HG03520 (cell line): ENCODE measurements around the gene PPM1H.

ENCODE experiments used
- ATAC-seq: cut with Tn5 transposase; IDR thresholded peaks from one replicate; pipeline ENCODE4 v1.9.1; 2021; ENCODE audit warnings: mild to moderate bottlenecking, moderate library complexity; ENCODE audit not compliant: unreplicated experiment

PPM1H gene

DNA sequence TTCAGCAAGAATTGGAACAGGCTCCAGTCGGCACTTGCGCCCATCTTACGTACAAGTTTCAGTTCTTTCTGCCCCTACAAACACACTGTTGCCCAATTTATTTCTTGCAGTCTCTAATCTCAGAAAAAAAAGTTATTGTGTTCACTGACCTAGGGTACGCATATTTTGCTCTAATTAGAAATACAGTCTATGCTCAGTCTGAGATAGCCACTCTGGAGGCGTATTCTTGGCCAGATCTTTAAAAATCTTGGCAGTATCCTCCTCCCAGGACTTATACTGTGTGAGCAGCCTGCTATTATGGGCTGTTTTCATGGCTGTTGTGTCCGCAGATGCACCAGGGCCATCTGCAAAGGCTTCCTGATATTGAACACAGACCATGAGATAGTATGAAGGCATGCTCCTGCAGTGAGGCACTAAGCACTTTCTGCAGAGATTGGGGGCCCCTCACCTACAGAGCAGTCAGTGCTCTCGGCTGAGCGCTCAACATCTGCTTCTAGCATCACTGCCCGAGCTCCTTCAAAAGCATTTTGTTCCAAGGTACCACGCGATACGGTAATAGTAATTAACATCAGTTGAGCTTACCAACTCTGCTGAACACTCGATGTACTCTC lies 57.9 kb downstream of the PPM1H start:
- no peak for ATAC-seq

DNA sequence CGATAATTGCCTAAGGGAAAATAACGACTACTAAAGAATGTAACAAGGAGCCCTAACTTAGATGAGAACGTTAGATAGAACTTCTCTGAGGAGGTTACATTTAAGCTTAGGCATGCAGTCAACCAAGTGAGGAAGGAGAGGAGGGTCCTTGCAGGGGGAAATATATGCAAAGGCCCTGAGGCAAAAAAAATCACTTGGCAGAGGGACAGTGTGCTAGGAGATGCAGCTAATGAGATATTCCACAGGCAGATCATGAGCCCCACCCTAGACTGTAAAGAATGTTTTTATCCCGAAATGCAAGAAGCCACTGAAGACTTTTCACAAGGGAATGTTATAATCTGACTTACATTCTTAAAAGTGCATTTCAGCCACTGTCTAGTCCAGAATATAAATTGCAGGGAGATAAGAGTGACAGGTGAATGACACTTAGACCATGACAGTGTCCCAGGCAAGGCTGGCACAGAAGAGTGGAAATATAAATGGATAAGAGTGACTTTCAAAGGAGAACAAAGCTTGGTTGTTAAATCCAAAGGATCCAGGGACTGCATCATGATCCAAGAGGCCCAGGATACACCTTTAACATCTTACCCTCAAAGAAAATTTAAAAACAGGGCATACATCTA lies 61.0 kb downstream of the PPM1H start:
- ATAC-seq: no peak

DNA sequence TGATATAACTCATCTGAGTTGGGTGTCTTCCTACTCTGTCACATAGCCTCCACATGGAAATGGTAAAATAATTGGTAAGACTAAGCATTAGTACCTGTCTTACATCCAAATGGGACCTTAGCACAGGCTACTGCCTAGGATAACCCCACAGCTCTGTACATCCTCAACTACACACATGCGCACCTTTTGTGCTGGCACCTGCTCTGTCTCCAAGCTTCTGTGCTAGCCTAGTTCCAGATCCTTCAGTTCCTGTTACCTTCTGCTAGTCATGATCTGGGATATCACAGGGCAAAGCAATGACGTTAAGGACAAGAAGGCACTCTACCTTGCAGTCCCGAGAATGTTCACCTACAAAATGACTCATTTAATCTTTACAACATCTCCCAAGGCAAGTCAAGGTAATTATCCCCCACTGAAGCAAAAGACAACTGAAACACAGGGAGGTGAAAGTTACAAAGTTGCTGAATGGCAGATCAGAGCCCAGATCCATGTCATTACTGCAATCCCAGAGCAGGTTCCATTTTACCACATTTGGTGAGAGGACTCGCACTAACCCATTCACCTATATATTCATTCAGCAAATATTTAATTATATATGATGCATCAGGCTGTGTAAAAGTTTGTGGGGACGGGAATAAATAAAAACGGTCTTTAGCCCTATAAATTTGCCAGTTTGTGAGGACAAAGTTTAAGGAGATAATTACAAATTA lies 61.7 kb downstream of the PPM1H start:
- no peak for ATAC-seq

DNA sequence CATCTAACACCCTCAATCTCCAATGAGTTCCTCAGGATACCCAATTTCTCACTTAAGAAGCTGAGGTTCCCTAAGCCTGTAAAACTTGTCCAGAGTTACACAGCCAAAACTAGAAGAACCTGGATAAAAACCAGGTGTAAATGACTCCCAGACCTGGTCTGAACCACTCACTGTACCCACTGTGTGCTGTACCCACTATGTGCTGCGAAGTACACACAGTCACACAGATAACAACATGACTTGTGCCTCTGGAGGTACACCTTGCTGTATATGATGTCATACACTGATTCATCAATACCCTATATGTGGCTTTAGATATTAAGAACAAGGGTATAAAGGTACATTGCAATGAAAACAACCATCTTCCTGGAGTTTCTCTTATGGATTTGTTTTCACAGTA lies 66.1 kb downstream of the PPM1H start:
- ATAC-seq: no peak

DNA sequence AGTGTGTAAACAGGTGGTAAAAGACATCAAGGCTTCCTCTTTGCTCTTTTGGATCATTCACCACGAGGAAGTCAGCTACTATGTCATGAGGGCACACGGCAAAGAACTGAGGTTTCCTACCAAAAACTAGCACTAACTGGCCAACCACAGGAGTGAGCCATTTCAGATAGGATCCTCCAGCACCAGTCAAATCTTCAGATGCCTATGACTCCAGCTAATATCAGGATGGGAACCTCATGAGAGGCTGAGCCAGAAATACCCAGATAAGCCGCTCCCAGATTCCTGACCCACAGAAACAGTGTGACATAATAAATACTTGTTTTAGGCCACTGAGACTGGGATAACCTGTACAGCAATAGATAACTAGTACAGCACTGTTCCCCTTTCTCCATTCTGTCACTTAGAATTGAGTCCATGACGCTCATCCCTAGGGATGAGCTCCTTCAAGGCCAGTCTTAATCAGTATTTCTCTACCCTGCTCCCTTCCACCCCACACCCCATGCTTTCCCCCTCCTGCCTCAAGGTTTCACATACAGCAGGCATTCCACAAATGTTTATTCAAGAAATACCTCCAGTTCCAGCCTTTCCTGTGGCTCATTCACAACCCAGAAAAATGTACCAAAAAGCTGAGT lies 68.4 kb downstream of the PPM1H start:
- no peak for ATAC-seq

DNA sequence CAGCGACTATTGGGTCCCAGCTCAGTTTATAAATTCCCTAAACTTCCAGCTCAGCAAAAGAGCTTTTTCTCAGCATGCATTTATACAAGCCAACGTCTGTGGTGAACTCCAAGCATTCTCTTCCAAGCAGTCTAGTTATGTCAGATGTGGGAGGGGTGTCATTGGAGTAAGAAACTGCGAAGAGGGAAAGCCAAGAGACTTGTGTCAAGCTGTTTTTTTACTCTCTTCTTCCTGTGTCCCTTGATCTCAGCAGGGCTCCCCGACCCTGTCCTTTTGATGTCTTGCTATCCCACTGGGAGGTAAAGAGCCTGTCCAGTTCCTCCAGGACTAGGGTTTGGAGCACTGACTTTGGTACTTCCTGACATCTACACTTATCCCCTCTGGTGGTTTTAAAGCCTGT lies 69.0 kb downstream of the PPM1H start:
- no peak for ATAC-seq

DNA sequence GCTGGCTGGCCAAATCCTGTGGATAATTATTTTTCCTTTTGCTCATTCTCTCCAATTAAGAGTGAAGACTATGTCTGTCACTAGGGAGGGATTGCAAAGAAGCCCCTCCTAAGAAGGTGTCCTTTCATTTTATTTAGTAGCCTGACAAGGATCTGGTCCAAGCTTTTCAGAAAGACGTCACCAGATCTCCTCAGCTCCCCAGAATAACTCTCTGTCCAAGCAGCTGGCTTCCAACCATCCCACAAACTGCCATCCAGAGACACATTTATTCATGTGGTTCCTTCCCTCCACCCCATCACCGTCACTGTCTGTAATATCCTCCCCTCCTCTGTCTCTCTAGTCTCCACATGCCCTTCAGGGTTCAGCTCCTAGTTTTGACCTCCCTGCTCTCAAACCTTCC lies 69.9 kb downstream of the PPM1H start:
- no peak for ATAC-seq

DNA sequence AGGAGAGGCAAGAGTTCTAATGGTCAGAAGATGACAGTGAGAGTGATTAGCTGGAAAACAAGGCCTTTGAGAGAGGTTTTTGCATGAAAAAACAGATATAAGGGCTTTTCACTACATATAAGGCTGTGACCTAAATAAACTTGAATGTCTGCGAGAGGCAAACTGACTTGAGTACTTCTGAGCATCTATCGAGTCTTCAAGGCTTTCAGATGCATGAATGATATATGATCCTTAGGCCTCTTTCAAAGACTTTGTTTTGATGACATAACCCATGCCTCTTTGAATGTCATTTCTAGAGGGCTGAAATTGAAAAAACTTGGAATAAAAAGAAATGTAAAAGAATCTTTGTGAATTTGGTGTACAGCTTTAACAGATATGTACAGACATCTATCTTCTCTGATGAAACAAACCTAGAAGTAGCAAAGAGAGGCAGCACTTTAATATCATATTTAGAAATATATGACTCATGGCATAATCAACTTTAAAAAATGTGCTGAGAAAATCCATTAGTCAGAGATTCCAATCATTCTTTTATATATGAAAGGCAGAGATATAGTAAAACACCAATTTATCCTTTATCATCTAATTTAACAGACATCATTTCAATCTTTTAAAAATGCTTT lies 72.6 kb downstream of the PPM1H start:
- no peak for ATAC-seq

DNA sequence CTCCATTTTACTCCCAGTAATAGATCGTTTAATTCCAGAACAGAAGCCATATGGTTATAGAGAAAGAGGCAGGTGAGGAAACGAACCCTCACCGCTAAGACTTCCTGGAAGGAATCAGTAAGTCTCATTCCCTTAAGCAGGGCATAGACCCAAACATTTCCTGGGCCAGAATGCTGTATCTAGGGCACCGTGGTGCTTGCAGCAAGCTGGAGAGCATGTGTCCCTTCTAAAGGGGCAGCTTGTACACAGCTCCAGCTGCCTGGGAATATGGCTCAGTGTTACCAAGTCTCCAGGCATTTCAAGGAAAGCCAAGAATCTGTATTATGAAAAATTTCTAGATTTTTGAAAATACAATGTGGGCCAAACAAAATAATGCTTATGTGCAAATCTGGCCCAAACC lies 73.4 kb downstream of the PPM1H start:
- ATAC-seq: no peak

DNA sequence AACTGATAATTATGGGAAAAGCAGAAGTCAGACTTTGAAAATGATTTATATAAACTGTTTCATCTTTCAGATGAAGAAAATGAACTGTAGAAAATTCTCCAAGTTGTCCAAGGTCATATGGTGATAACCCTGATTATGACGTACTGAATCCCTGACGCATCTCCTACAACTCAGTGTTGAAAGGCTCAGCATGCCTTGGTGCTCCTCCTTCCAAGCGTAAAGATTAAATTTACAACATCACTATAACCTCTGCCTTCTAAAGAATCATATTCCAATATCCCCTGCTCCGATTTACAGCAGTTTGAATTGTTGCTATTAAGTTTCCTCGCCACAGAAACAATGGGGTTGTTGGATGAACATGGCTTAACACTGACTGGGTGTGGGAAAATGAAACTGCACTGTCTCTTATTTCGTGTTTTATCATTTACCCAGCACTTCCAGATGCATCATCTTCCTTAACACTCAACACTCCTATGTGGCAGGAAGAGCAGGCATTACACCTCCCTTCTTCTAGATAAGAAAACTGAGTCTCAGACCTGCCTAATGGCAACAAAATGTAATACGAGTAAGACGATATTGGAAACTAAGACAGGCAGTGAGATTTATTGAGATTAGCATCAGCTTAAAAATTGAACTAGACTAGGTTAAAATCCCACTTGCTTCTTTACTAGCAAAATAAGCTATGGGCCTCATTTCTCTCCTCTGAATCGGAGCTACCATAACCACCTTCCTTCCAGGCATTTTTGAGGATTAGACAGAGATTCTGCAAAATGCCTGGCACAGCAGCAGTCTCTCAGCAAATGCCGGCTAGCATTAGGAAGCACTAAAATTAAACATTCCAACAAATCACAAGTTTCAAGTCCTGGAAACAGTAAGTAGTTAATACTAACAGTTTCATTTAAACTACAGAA lies 74.2 kb downstream of the PPM1H start:
- no peak for ATAC-seq

DNA sequence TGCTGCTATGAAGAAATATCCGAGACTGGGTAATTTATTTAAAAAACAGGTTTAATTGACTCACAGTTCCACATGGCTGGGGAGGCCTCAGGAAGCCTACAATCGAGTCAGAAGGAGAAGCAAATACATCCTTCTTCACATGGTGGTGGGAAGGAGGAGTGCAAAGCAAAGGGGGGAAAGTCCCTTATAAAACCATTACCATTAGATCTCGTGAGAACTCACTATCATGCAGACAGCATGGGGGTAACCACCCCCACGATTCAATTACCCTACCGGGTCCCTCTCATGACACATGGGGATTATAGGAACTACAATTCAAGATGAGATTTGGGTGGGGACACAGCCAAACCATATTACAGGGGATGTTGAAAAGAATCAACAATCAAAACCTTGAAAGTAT lies 74.9 kb downstream of the PPM1H start:
- no peak for ATAC-seq

DNA sequence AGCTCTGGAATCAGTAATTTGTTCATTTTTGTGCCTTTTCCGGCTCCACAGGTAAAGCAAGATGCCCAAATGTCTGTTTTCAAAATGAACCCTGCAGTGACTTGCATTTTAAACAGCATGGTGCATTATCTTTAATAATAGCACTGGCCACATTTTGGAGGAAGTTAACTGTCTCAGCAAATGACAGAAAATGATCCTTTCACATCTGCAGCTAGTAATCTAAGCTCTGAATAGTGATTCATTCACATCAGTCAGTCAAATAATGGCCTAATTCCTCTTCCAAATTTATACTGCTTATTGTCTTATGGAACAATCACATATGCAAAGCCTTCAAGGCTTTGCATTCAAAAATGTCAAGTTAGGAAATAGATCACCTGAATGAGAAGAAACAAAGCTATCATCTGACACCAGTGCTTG lies 75.6 kb downstream of the PPM1H start:
- no peak for ATAC-seq

DNA sequence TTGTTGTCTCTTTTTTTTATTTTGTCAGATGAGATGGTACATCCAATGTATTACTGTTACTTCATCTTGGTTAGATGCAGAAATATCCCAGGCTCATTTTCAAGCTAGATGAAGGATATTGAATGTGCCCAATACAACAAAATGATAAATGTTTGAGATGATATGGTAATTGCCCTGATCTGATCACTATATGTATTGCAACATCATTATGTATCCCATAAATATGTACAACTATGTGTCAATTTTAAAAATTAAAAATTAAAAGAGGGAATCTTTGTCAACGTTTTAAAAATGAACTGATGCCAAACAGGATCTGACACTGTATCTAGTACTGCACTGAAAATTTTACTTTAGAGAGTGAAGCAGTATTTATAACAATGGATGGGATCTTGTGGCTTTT lies 78.5 kb downstream of the PPM1H start:
- ATAC-seq: no peak

DNA sequence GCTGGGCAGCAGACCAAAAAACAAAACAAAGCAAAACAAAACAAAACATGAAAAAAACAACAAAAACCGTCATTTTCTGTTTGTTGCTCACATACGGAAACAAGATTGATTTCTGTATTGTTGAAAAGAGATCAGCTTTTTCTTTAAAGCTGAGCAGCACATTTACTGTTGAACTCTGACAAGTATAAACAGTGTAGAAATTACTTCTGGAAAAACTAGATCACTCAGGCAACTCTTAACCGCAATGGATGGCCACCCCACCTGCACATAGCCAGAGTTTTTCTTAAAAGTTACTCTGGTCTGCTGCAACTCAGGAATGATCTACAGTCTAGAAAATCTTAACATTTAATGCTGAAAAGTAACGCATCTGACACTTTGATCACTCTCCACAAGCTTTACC lies 80.9 kb downstream of the PPM1H start:
- ATAC-seq: no peak

DNA sequence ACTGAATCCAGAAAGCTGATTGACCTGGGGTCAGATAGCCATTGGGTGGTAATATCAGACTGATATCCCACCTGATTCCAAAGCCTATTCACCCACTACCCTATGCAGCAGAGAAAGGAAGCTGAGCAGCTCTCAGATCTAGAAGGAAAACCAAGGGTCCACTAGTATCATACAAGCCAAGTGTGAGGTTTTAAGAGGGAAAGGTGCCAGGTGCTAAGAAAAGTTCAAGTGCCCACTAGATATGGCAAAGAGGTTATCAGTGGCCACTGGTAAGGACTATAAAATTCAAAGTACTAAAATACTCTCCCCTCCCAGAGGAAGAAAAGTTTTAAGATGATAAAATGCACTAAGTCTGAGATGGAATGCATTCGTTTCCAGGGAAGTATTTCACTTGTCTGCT lies 85.6 kb downstream of the PPM1H start:
- no peak for ATAC-seq

DNA sequence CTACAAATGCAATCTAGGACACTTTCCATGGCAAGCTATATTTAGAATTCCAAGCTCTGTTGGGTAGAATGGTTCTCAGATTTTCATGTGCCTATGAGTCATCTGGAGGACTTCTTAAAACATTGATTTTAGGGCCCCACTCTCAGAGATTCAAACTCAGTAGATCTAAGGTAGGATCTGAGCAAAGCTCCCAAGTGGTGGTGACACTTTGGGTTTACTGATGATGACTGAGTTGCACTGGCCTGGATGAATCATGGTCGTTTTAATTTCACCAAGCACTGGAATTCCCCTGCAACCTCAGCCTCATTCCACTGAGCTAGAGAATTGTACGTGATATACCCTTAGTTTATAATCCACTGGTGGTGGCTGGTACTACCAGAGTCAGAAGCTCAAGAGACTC lies 86.5 kb downstream of the PPM1H start:
- ATAC-seq: no peak

DNA sequence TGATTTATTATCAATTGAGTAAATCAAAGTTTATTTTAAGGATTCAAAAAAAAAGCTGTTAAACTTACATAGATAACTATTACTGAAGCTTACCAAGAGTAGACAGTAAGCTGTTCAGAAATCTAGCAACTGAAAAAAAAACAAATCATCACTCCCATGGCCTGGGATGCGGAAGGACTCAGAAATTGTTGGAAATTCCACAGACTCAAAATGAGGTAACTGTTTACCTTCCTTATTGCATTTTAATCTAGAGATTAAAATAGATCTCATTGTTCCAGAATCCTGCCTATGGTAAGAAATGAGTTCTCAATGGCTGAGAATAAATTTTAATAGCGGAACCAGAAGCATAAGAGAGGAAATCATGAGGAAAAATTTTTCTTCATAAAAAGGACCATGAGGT lies 87.2 kb downstream of the PPM1H start:
- ATAC-seq: no peak

DNA sequence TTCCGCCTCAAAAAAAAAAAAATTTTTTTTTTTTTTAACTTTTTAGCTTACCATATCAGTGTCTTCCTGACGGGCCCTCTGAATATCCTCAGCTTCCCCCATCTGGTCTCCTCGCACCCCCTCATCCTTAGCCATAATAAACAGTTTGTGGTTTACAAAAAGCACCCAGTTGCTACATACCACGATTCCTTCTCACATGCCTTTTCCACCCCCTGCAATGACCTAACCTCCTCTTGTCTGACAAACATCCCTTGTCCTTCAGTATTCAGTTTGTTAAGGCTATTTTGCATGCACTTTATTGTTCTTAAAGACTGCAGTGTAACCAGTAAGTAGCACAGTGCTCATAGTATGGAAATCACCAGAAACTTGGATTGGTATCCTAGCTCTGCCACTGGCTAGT lies 88.5 kb downstream of the PPM1H start:
- no peak for ATAC-seq

DNA sequence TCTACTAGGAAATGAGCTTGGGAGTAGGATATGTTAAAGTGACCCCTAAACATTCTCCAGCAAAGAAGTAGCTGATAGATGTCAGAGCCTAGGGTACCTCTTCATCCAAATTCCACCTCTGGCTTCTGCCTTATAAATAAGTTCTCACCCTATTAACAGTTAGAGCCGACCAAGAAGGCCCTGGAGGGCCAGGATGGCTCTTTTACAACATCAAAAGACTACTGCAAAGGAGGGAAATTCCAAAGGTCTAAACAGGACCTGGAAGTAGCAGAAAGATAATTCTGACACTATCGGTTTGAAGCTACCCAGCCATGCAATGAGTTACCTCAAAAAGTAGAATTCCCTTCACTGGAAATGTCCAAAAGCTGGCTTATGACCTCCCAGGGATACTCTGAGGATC lies 90.0 kb downstream of the PPM1H start:
- ATAC-seq: no peak

DNA sequence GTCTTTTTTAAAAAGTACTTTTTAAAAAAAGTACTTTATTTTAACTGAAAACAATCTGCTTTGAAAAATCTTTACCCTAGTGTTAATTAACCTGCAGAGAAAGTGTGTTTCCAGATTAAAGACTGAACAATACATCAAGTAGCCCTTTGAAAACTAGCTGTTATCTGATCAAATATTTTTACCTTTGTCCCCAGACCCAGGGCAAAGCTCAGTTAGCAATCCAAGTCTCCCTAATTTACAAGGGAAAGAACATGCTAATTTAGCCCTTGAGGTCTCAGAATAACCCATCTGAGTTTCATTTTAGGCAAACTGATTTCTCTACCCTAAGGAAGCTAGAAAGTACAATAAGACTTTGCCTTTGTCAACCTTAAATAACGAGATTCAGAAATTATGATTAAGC lies 91.2 kb downstream of the PPM1H start:
- no peak for ATAC-seq

DNA sequence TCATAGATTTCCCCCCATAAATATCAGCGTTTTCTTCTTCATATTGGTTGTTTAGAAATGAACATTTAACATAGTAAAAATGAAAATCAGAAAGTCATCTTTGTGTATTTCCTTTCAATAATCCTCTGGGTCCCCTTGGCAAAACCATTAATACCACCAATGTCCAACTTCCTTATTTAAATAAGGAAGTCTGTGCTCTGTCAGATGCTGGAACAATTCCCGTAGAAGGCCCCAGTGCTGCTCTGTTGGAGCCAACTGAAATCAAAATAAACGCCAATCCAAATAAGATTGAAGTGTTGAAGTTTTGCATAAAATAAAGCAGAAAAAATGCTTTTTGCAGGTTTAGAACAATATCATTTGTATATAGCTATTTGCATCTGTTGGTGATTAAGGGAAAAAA lies 93.1 kb downstream of the PPM1H start:
- ATAC-seq: no peak
